HG02973 (cell line): ENCODE data around the gene PLEKHJ1.

ENCODE experiments used
- ATAC-seq: cut with Tn5 transposase; IDR thresholded peaks from one replicate; pipeline ENCODE4 v1.9.1; 2021; ENCODE audit warnings: moderate library complexity; ENCODE audit not compliant: unreplicated experiment

PLEKHJ1 gene

GRCh38 chr19:2270157-2270422, 34.0 kb upstream of the PLEKHJ1 start:
- ATAC-seq = no peak

DNA sequence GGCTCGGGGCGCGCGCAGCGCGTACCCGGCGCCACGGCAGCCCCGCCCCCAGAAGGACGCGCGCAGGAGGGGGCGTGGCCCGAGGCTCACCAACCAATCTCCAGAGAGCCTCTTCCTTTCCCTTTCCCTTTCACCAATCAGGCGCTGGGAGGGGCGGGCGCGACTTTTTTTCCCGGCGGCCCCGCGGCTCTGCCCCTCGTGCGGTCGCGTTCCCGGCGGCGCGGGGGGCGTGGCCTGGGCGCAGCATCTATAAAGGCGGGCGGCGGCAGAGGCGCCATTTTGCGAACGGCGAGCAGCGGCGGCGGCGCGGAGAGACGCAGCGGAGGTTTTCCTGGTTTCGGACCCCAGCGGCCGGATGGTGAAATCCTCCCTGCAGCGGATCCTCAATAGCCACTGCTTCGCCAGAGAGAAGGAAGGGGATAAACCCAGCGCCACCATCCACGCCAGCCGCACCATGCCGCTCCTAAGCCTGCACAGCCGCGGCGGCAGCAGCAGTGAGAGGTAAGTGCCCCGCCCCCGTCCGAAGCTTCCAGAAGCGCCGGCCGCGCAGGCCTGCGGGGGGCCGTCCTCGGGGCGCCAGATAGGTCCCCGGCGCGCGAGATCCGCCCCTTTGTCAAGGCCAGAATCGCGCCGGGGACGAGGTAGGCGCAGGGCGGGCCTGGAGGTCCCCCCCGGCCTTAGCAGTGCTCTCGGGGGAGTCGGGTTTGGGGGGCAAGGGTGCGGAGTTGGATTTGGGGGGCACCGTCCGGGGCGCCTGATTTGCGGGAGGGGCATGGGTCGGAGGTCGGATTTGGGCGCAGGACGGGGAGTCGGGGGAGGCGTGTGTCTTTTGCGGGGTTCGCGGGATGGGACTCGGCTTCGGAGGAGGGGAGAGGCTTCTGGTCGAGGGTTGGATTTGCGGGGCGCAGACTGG, 33.4 kb upstream of the PLEKHJ1 start:
- ATAC-seq = peak; percentile 41

- no peak for ATAC-seq
Observed at GRCh38 chr19:2268861-2269243, 32.7 kb upstream of the PLEKHJ1 start.

DNA sequence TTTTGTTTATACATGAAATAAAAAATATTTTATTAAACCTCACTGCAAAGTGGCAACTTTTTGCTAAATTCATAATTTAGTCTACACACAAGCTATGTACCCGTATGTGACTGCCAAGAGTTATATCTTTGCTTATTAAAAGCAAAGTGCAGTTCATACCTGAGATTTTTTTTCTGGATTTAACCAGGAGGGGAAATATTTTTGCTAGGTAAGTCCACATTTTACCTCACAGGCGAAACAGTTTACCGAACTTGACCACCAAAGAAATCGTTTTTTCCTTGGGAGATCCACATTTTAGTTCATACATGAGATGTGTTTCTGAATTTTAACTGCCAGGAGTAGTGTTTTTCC, 32.3 kb upstream of the PLEKHJ1 start:
- no peak for ATAC-seq

GRCh38 chr19:2266183-2266993, 30.3 kb upstream of the PLEKHJ1 start:
- no peak for ATAC-seq

DNA sequence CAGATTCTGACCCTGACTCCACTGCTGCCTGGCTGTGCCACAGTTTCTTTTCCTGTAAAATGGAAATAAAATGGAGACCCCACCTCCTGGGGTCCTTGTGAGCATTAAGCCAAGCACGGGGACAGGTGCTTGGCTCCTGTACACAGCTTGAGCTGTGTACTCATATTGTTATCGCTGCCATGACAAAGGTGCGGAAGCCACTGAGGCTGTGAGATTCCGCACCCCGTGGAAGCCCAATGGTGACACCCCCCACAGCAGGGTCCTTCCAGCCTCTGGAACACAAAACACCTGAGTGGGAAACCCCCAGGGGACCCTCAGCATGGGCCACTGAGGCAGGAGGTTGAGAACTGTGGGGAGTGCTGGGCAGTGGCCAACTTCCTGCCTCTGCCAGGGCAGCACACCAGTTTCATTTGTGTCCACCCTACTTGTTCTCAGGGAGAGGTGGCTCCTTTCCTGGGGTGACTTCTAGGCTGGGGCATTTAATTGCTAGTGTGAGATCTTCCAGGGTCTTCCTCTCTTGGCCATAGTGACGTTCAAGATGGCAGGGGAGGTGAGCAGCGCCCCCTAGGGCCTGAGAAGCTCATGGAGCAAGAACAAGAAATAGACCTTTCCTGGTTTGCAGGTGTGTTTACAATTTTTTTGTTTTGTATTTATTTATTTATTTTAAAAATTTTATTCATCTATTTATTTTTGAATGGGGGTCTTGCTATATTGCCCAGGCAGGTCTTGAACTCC, 25.5 kb upstream of the PLEKHJ1 start:
- no peak for ATAC-seq

GRCh38 chr19:2260341-2260805, 24.2 kb upstream of the PLEKHJ1 start:
- no peak for ATAC-seq

DNA sequence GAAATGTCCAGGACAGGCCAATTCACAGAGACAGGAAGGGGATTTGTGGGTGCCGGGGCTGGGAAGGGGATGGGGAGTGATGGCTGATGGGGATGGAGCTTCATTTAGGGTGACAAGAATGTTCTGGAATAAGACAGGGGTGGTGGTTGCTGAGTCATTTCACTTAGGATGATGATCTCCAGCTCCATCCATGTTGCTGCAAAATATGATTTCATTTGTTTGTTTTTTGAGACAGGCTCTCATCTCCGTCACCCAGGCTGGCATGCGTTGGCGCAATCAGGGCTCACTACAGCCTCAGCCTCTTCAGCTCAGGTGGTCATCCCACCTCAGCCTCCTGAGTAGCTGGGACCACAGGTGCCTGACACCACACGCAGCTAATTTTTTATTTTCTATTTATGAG, 23.2 kb upstream of the PLEKHJ1 start:
- ATAC-seq = no peak

GRCh38 chr19:2255982-2256685, 20.0 kb upstream of the PLEKHJ1 start, which contains the start of gene JSRP1:
Gene JSRP1, minus strand, starts transcription at chr19:2256417. Its CDS starts 1,103 bp downstream, at chr19:2255314.
- ATAC-seq = no peak

- ATAC-seq = no peak
Observed at GRCh38 chr19:2255112-2255845, 19.1 kb upstream of the PLEKHJ1 start.

- ATAC-seq = no peak
Observed at GRCh38 chr19:2254064-2254872, 18.1 kb upstream of the PLEKHJ1 start.

DNA sequence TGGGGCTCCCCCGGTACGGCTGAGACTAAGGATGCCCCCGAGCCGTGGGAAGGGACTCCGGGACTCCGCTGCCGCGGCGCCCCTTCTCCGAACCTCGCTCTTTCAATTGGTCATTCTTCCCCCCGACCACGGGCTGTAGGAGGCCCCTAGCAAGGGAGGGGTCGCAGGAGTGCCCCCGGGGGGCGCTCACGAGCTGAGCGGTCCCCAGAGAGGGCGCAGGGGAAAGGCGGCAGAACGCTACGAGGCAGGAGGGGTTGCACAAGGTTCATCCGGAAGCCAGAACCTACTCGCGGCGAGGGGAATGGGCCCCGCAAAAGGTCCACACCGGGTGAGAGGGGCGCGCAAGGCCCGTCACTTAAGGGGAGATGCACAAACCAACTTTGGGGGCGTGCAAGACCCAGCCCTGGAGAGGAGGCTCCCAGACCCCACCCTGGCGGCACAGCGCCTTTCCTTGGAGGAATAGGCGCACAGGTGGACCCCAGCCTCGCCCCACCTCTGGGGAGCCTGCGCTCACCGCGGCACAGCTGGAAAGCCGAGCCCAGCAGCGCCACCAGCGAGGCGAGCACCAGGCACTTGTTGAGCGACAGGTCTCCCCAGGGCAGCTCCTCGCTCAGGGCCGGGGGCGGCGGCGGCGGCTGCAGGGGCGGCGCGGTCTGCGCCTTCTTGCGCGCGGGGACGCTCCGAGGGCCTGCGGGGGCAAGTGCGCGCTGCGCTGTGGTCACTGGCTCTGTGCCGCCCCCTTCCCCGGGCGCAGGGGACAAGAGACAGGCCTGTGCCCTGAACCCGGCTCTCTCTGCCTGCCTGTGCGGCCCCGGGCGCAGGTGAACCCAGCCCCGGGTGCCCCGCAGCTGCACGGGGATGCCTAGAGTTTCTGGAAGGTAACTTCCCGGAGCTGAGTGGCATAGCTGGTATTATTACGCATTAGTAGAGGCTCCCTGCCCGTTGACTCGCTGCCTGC, 17.3 kb upstream of the PLEKHJ1 start:
- ATAC-seq = no peak

- ATAC-seq = no peak
Observed at GRCh38 chr19:2252797-2253105, 16.6 kb upstream of the PLEKHJ1 start.

- ATAC-seq = no peak
Observed at GRCh38 chr19:2252055-2252796, 16.1 kb upstream of the PLEKHJ1 start.

DNA sequence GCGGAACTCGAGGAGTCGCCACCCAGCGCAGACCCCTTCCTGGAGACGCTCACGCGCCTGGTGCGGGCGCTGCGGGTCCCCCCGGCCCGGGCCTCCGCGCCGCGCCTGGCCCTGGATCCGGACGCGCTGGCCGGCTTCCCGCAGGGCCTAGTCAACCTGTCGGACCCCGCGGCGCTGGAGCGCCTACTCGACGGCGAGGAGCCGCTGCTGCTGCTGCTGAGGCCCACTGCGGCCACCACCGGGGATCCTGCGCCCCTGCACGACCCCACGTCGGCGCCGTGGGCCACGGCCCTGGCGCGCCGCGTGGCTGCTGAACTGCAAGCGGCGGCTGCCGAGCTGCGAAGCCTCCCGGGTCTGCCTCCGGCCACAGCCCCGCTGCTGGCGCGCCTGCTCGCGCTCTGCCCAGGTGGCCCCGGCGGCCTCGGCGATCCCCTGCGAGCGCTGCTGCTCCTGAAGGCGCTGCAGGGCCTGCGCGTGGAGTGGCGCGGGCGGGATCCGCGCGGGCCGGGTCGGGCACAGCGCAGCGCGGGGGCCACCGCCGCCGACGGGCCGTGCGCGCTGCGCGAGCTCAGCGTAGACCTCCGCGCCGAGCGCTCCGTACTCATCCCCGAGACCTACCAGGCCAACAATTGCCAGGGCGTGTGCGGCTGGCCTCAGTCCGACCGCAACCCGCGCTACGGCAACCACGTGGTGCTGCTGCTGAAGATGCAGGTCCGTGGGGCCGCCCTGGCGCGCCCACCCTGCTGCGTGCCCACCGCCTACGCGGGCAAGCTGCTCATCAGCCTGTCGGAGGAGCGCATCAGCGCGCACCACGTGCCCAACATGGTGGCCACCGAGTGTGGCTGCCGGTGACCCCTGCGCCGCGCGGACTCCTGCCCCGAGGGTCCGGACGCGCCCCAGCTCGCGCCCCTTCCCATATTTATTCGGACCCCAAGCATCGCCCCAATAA, 15.3 kb upstream of the PLEKHJ1 start:
- no peak for ATAC-seq

- no peak for ATAC-seq
Observed at GRCh38 chr19:2250766-2251105, 14.6 kb upstream of the PLEKHJ1 start.
